Measurements from ENCODE around the gene LTO1.

LTO1 gene

GRCh38 chr11:69617682-69618081 lies 57.5 kb downstream of the LTO1 start:
- Histone ChIP-seq H3K27me3 (ENCODE audit: insufficient read depth, low read length, poor library complexity, severe bottlenecking) (no peaks in the 10 kb centered on the region), H3K9me3 (ENCODE audit: insufficient read depth, low read depth, low read length) (no peaks in the 10 kb centered on the region), H2AFZ (ENCODE audit: low read length) (no peak overlapping the region), H3K4me3 (ENCODE audit: low read length, poor library complexity, severe bottlenecking) (no peak overlapping the region), H3F3A (ENCODE audit: low read depth) (no peaks in the 10 kb centered on the region), H3K36me3 (ENCODE audit: insufficient read depth, low read length) (no peaks in the 10 kb centered on the region), H3K9me2 (replicated peaks; ENCODE audit: low read depth, low read length) (no peaks in the 10 kb centered on the region), H3K4me1 (ENCODE audit: insufficient read depth, low read length, poor library complexity, severe bottlenecking) (no peaks in the 10 kb centered on the region), H3K9ac (ENCODE audit: low read depth, low read length, poor library complexity, severe bottlenecking) (no peak overlapping the region), H3K79me2 (ENCODE audit: insufficient read depth, low read length) (no peaks in the 10 kb centered on the region), H4K20me1 (ENCODE audit: insufficient read depth, low read length, poor library complexity, severe bottlenecking) (no peaks in the 10 kb centered on the region), H3K4me2 (ENCODE audit: low read depth, low read length, poor library complexity, severe bottlenecking) (no peak overlapping the region)
- no peak for TF ChIP-seq EZH2phosphoT487 (IDR thresholded peaks at IDR 0.05; ENCODE audit: borderline replicate concordance)
- no peak for TF ChIP-seq CTCF (conservative IDR thresholded peaks at IDR 0.05; ENCODE audit: low read length)

GRCh38 chr11:69617220-69617619 lies 57.9 kb downstream of the LTO1 start:
- H3K9me3 ChIP-seq (ENCODE audit: insufficient read depth, low read depth, low read length), result no peaks in the 10 kb centered on the region
- TF ChIP-seq CTCF (conservative IDR thresholded peaks at IDR 0.05; ENCODE audit: low read length) (no peak), EZH2phosphoT487 (IDR thresholded peaks at IDR 0.05; ENCODE audit: borderline replicate concordance) (no peak)

More at GRCh38 chr11:69617220-69617619, 57.9 kb downstream of the LTO1 start:
- Histone ChIP-seq H3K9ac (ENCODE audit: low read depth, low read length, poor library complexity, severe bottlenecking) (no peak overlapping the region), H2AFZ (ENCODE audit: low read length) (no peak overlapping the region), H3K36me3 (ENCODE audit: insufficient read depth, low read length) (no peaks in the 10 kb centered on the region), H3F3A (ENCODE audit: low read depth) (no peaks in the 10 kb centered on the region), H4K20me1 (ENCODE audit: insufficient read depth, low read length, poor library complexity, severe bottlenecking) (no peaks in the 10 kb centered on the region), H3K27me3 (ENCODE audit: insufficient read depth, low read length, poor library complexity, severe bottlenecking) (no peaks in the 10 kb centered on the region), H3K9me2 (replicated peaks; ENCODE audit: low read depth, low read length) (no peaks in the 10 kb centered on the region), H3K4me2 (ENCODE audit: low read depth, low read length, poor library complexity, severe bottlenecking) (no peak overlapping the region), H3K79me2 (ENCODE audit: insufficient read depth, low read length) (no peaks in the 10 kb centered on the region), H3K4me3 (ENCODE audit: low read length, poor library complexity, severe bottlenecking) (no peak overlapping the region), H3K4me1 (ENCODE audit: insufficient read depth, low read length, poor library complexity, severe bottlenecking) (no peaks in the 10 kb centered on the region)
